Effector CD4-positive, alpha-beta T cell (primary cell): Measurements from ENCODE around the gene TM7SF3.

Experiments
- DNase-seq: peaks from one replicate; pipeline ENCODE4 v3.0.0-alpha.2; 2020

Gene TM7SF3

GRCh38 chr12:27014859-27015729 lies 910 bp upstream of the TM7SF3 start:
- DNase-seq: no peak

- DNase-seq: no peak
These were observed 536 bp downstream of the TM7SF3 start for GRCh38 chr12:27013611-27014084.

- DNase-seq: no peak
These were observed 1.3 kb downstream of the TM7SF3 start for GRCh38 chr12:27012982-27013255.

- no peak for DNase-seq
These were observed 1.8 kb downstream of the TM7SF3 start for GRCh38 chr12:27012239-27012981.

- DNase-seq: no peak
These were observed 4.3 kb downstream of the TM7SF3 start for GRCh38 chr12:27009881-27010301.

- no peak for DNase-seq
These were observed 6.1 kb downstream of the TM7SF3 start for GRCh38 chr12:27008081-27008480.

- DNase-seq: no peak
These were observed 7.3 kb downstream of the TM7SF3 start for GRCh38 chr12:27006797-27007467.

- no peak for DNase-seq
These were observed 8.7 kb downstream of the TM7SF3 start for GRCh38 chr12:27005495-27005894.

GRCh38 chr12:27003421-27004381 lies 10.5 kb downstream of the TM7SF3 start:
- no peak for DNase-seq

- no peak for DNase-seq
These were observed 12.0 kb downstream of the TM7SF3 start for GRCh38 chr12:27002141-27002540.

GRCh38 chr12:27001663-27002062 lies 12.5 kb downstream of the TM7SF3 start:
- no peak for DNase-seq

- DNase-seq: no peak
These were observed 13.2 kb downstream of the TM7SF3 start for GRCh38 chr12:27000961-27001360.

- DNase-seq: no peak
These were observed 17.2 kb downstream of the TM7SF3 start for GRCh38 chr12:26997003-26997402.

GRCh38 chr12:26995706-26996105 lies 18.5 kb downstream of the TM7SF3 start:
- DNase-seq: no peak

GRCh38 chr12:26994109-26994508 lies 20.1 kb downstream of the TM7SF3 start:
- no peak for DNase-seq

GRCh38 chr12:26991826-26992225 lies 22.4 kb downstream of the TM7SF3 start:
- DNase-seq: no peak

- DNase-seq: no peak
These were observed 24.3 kb downstream of the TM7SF3 start for GRCh38 chr12:26989873-26990272.

- DNase-seq: no peak
These were observed 25.5 kb downstream of the TM7SF3 start for GRCh38 chr12:26988703-26989102.

GRCh38 chr12:26987634-26988424 lies 26.4 kb downstream of the TM7SF3 start:
- DNase-seq: no peak

GRCh38 chr12:26982866-26983265 lies 31.3 kb downstream of the TM7SF3 start:
- DNase-seq: no peak

- DNase-seq: no peak
These were observed 34.5 kb downstream of the TM7SF3 start for GRCh38 chr12:26979733-26980132.

GRCh38 chr12:26978801-26979200 lies 35.4 kb downstream of the TM7SF3 start:
- no peak for DNase-seq
